Lower leg skin (tissue), 3 donors: ENCODE results near the gene PRR33.

Experiments
- CTCF ChIP-seq, 3 donors: fragments of 450-650 bp; IDR thresholded peaks; one replicate each; pipeline ENCODE4 v1.5.1; 2016; ENCODE audit warnings: antibody characterized with exemption in 3 of 3, mild to moderate bottlenecking in 3 of 3, moderate library complexity in 2 of 3
- POLR2A ChIP-seq, 2 donors: fragments of 450-650 bp; IDR thresholded peaks; one replicate each; pipeline ENCODE4 v1.6.1; 2016 to 2017; ENCODE audit warnings: antibody characterized with exemption in 2 of 2, mild to moderate bottlenecking in 1 of 2, moderate library complexity in 1 of 2

DNA sequence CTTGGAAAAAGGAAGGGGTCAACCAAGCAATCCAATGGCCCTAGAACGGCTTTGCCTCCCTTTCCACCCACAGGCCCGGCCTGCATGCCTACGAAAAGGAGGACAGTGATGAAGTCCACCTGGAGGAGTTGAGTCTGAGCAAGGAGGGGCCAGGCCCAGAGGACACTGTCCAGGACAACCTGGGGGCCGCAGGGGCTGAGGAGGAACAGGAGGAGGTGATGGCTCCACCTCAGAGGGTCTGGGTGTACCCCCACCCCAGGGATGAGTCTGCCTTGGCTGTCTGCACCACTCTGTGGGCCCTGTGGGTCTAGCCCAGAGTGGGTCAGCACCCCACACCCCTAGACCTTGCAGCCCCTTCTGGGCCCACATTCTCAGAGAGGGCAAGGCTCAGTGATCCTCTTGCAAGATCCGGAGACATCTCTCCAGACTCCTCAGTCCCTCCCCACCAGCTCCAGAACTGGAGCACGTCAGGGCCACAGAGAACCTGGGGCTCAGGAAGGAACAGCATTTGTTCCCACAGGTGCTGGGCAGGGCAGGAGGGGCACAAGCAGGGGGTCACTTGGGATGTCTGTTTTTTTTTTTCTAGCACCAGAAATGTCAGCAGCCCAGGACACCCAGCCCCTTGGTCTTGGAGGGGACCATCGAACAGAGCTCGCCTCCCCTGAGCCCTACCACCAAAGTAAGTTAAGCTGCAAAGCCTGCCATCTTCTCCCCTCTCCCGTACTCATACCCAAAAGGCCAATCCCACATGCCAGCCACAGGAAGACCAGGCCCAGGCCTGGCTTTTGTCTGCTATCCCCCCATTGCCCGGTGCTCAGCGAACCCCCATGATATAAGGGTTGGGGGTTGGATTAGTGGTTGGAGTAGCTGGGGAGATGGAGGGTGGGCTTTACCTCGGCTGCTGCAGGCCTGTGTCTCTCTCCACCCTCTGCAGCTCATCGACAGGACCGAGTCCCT lies 8.1 kb downstream of the PRR33 start:
- TF ChIP-seq POLR2A (IDR thresholded peaks at IDR 0.05) (no peak), CTCF (IDR thresholded peaks at IDR 0.05) (no peak)
